Measurements from ENCODE around the gene ZNF197. TPM values are rescaled to one million over a fixed set of nuclear protein-coding genes. Genes with fewer than 3 reads are reported as not detected.
A peak's percentile ranks its signal among the peaks of the same experiment; 100 is the strongest.

Gene ZNF197
- total RNA-seq, 1 donor from 2014 or later: 18.1 TPM

DNA sequence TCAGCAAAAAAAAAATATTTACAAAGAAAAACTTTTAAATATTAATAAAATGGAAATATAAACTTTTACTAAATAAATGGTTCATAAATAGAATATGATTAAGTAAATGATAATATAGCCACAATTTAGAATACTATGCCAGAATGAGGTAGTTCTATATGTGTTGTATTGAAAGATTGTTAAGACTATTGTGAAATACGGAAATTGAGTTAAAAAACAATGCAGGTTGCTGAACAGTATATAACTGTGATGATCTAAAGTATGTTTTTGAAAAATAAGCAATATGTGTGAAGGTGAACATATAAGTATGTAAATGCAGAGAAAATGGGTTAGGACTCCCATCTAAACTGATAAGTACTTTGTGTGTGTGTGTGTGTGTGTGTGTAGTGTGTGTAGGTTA, 24.9 kb downstream of the ZNF197 start:
- intact Hi-C loops (cut with DNase I): no loop called here
- TF ChIP-seq, protein P1, sequence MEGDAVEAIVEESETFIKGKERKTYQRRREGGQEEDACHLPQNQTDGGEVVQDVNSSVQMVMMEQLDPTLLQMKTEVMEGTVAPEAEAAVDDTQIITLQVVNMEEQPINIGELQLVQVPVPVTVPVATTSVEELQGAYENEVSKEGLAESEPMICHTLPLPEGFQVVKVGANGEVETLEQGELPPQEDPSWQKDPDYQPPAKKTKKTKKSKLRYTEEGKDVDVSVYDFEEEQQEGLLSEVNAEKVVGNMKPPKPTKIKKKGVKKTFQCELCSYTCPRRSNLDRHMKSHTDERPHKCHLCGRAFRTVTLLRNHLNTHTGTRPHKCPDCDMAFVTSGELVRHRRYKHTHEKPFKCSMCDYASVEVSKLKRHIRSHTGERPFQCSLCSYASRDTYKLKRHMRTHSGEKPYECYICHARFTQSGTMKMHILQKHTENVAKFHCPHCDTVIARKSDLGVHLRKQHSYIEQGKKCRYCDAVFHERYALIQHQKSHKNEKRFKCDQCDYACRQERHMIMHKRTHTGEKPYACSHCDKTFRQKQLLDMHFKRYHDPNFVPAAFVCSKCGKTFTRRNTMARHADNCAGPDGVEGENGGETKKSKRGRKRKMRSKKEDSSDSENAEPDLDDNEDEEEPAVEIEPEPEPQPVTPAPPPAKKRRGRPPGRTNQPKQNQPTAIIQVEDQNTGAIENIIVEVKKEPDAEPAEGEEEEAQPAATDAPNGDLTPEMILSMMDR (IDR thresholded peaks at IDR 0.05): no peak
- H3K27ac ChIP-seq: no peak overlapping the region
- H3K4me1 ChIP-seq: no peaks in the 10 kb centered on the region
- peaks cover 0 to 22% of the 10 kb centered on the region in 2 donors for H3K9me3 ChIP-seq
- no peak for DNase-seq (ENCODE audit: low spot score in 2 of 2)
- H3K36me3 ChIP-seq: peaks cover 34 to 40% of the 10 kb centered on the region in 2 donors
- no peaks in the 10 kb centered on the region for H3K27me3 ChIP-seq
- peak overlapping the region; percentile 79 to 87 for H3K4me3 ChIP-seq

DNA sequence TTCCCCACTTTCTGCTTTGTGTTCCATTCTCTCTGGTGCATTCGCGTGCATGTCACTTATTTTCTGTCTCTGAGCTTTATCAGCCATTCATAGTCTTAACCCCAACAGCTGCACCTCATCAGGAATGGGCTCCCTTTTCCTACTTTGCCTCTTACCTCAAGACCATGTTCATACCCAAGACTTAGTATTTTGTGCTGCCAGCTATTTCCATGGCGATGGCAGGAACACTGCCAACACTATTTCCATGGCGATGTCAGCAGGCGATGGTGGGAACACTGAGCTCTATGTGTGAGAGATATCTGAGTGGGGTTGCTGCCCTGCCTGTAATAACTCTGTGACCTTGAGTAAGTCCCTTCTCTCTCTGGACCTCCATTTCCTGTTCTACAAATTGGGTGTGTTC, 29.2 kb downstream of the ZNF197 start:
- Histone ChIP-seq H3K27me3 (no peaks in the 10 kb centered on the region), H3K27ac (no peak overlapping the region), H3K4me1 (no peaks in the 10 kb centered on the region), H3K9me3 (peaks cover 3 to 30% of the 10 kb centered on the region in 2 donors), H3K36me3 (peaks cover 63 to 78% of the 10 kb centered on the region in 2 donors), H3K4me3 (no peak overlapping the region)
- DNase-seq (ENCODE audit: low spot score in 2 of 2): no peak
- TF ChIP-seq, protein P1 (IDR thresholded peaks at IDR 0.05): no peak
- intact Hi-C loops (cut with DNase I): no loop called here

DNA sequence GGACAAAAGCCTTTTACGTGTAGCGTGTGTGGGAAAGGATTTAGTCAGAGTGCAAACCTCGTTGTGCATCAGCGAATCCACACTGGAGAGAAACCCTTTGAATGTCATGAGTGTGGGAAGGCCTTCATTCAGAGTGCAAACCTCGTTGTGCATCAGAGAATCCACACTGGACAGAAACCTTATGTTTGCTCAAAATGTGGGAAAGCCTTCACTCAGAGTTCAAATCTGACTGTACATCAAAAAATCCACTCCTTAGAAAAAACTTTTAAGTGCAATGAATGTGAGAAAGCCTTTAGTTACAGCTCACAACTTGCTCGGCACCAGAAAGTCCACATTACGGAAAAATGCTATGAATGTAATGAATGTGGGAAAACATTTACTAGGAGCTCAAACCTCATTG, 34.2 kb downstream of the ZNF197 start:
- H3K4me1 ChIP-seq: no peaks in the 10 kb centered on the region
- H3K9me3 ChIP-seq: peaks cover 16 to 62% of the 10 kb centered on the region in 2 donors
- no peak overlapping the region for H3K4me3 ChIP-seq
- intact Hi-C loops (cut with DNase I): no loop called here
- DNase-seq (ENCODE audit: low spot score in 2 of 2): no peak
- H3K27ac ChIP-seq: no peak overlapping the region
- H3K27me3 ChIP-seq: no peaks in the 10 kb centered on the region
- H3K36me3 ChIP-seq: peaks cover 43 to 69% of the 10 kb centered on the region in 2 donors
- TF ChIP-seq, protein P1 (IDR thresholded peaks at IDR 0.05): no peak

DNA sequence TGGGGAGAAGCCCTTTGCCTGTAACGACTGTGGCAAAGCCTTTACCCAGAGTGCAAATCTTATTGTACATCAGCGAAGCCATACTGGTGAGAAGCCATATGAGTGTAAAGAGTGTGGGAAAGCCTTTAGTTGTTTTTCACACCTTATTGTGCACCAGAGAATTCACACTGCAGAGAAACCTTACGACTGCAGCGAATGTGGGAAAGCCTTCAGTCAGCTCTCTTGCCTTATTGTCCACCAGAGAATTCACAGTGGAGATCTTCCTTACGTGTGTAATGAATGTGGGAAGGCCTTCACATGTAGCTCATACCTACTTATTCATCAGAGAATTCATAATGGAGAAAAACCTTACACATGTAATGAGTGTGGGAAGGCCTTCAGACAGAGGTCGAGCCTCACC, 34.6 kb downstream of the ZNF197 start:
- intact Hi-C loops (cut with DNase I): no loop called here
- TF ChIP-seq, protein P1 (IDR thresholded peaks at IDR 0.05): no peak
- H3K27me3 ChIP-seq: no peaks in the 10 kb centered on the region
- no peak overlapping the region for H3K27ac ChIP-seq
- H3K4me3 ChIP-seq: no peak overlapping the region
- no peak for DNase-seq (ENCODE audit: low spot score in 2 of 2)
- H3K4me1 ChIP-seq: no peaks in the 10 kb centered on the region
- H3K36me3 ChIP-seq: peaks cover 40 to 65% of the 10 kb centered on the region in 2 donors
- H3K9me3 ChIP-seq: peaks cover 16 to 62% of the 10 kb centered on the region in 2 donors

DNA sequence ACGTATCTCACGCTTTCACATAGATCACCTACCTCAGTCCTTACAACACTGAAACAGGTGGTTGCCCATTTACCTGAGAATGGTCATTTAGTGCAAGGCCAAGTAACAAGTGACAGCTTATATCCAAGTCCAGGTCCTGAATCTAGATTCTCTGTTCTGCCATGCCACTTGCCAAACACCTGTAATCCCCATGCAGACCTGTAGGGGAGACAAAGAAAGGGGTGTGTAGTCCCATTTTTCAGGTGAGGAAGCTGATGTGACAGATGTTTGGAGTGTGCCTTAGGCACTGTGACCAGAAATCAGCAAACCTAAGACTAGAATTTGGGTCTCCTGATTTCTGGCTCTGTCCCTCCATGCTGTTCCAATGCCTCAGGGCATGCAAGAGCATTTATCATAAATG, 36.4 kb downstream of the ZNF197 start:
- no peak for DNase-seq (ENCODE audit: low spot score in 2 of 2)
- intact Hi-C loops (cut with DNase I): no loop called here
- no peaks in the 10 kb centered on the region for H3K27me3 ChIP-seq
- H3K4me1 ChIP-seq: no peaks in the 10 kb centered on the region
- H3K9me3 ChIP-seq: peaks cover 16 to 75% of the 10 kb centered on the region in 2 donors
- H3K36me3 ChIP-seq: peaks cover 35 to 52% of the 10 kb centered on the region in 2 donors
- H3K4me3 ChIP-seq: no peak overlapping the region
- TF ChIP-seq, protein P1 (IDR thresholded peaks at IDR 0.05): no peak
- H3K27ac ChIP-seq: no peak overlapping the region

DNA sequence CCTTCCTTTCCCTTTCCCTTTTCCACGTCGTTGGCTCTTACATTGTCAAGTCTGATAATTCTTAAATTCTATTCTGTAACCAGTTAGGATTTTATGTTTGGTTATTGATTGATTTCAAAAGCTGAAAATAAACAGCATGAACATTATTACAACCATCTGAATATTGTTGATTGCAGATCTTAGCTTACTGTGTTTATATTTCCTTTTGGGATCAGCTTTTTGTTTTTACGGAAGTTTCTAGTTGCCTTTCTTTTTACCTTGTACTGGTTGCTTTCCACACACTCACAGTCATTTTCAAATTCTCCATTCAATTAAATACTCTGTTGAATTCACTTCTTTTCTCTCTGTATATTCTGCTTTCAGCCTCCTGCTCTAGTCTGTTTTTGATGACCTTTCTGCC, 40.3 kb downstream of the ZNF197 start:
- intact Hi-C loops (cut with DNase I): no loop called here
- H3K36me3 ChIP-seq: peaks cover 0 to 13% of the 10 kb centered on the region in 2 donors
- H3K9me3 ChIP-seq: peaks cover 8 to 49% of the 10 kb centered on the region in 2 donors
- no peak for DNase-seq (ENCODE audit: low spot score in 2 of 2)
- TF ChIP-seq, protein P1 (IDR thresholded peaks at IDR 0.05): no peak
- no peaks in the 10 kb centered on the region for H3K27me3 ChIP-seq
- H3K4me1 ChIP-seq: no peaks in the 10 kb centered on the region
- no peak overlapping the region for H3K27ac ChIP-seq
- no peak overlapping the region for H3K4me3 ChIP-seq

Measured in ascending aorta (tissue), 2 donors.